Suprapubic skin (tissue), 4 donors: Measurements from ENCODE around the gene RNF150.

Source experiments
- CTCF ChIP-seq, 2 donors: fragments of 200-600 bp in 1 of 2; fragments of 450-650 bp in 1 of 2; sonication (generic) in 1 of 2; IDR thresholded peaks; one replicate each; pipeline ENCODE4 v1.5.1; 2016 to 2019; ENCODE audit warnings: antibody characterized with exemption in 2 of 2, mild to moderate bottlenecking in 1 of 2, moderate library complexity in 1 of 2
- POLR2A ChIP-seq, 2 donors: fragments of 450-650 bp; IDR thresholded peaks; one replicate each; pipeline ENCODE4 v1.6.1; 2017; ENCODE audit warnings: antibody characterized with exemption in 2 of 2, mild to moderate bottlenecking in 2 of 2, moderate library complexity in 2 of 2
- POLR2AphosphoS5 ChIP-seq, 3 donors: sonication (generic); formaldehyde crosslinking; IDR thresholded peaks; one replicate each; pipeline ENCODE4 v1.6.1; 2017; ENCODE audit warnings: antibody characterized with exemption in 3 of 3

- TF ChIP-seq POLR2AphosphoS5 (IDR thresholded peaks at IDR 0.05): no peak
- TF ChIP-seq CTCF (IDR thresholded peaks at IDR 0.05): no peak
- no peak for TF ChIP-seq POLR2A (IDR thresholded peaks at IDR 0.05)
These were observed 105.8 kb downstream of the RNF150 start for GRCh38 chr4:141027421-141027820.
